ENCODE results near the gene ILF3. TPM values are rescaled to one million over a fixed set of nuclear protein-coding genes. Genes with fewer than 3 reads are reported as not detected.

The ILF3 gene
- total and polyA plus RNA-seq, 2 donors (not counting 1 experiment from before 2014, with no cell fraction given) = 78.4 to 109 TPM

DNA sequence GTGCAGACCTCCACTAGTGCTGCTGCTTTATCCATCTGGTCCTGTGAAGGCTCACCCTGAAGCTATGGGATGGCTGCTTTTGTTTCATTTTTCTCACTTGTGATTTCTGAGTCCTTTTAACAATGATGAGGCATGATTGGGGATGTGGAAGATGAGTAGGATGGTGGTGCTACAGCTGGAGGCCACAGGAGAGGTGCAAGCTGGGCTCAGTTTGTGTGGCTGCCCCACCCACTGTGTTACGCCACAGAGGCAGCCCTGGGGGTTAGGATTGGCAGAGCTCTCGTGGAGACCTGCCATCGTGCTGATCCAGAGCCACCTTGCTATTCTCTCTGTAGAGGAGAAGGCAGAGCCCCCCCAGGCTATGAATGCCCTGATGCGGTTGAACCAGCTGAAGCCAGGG is 27.5 kb downstream of the ILF3 start:
- DNase-seq (ENCODE audit: low read depth in 2 of 2) = no peak
- Histone ChIP-seq H2AFZ (ENCODE audit: low read length) (no peak overlapping the region), H4K20me1 (ENCODE audit: control insufficient read depth, extremely low read depth, insufficient read depth, low read length) (no peaks in the 10 kb centered on the region), H3K36me3 (ENCODE audit: control insufficient read depth, insufficient read depth, low read length) (peaks cover 60% of the 10 kb centered on the region), H3K4me2 (ENCODE audit: extremely low read depth, insufficient read depth, low read length) (no peak overlapping the region), H3K4me1 (ENCODE audit: control insufficient read depth, extremely low read depth, insufficient read depth, low read length) (peaks cover 2% of the 10 kb centered on the region), H3K9ac (ENCODE audit: insufficient read depth, low read length) (no peak overlapping the region), H3K27ac (ENCODE audit: insufficient read depth, low read length) (no peak overlapping the region), H3K27me3 (ENCODE audit: control insufficient read depth, insufficient read depth, low read length) (no peaks in the 10 kb centered on the region), H3K4me3 (replicated peaks in 1 of 4; ENCODE audit: control extremely low read depth in 1 of 4, insufficient read depth in 1 of 4, low read depth in 3 of 4, low read length in 4 of 4) (no peak overlapping the region), H3K79me2 (ENCODE audit: control insufficient read depth, insufficient read depth, low read length) (peaks cover 31% of the 10 kb centered on the region), H3K9me3 (ENCODE audit: control insufficient read depth, insufficient read depth, low read depth, low read length) (no peaks in the 10 kb centered on the region)
- TF ChIP-seq, protein P1, sequence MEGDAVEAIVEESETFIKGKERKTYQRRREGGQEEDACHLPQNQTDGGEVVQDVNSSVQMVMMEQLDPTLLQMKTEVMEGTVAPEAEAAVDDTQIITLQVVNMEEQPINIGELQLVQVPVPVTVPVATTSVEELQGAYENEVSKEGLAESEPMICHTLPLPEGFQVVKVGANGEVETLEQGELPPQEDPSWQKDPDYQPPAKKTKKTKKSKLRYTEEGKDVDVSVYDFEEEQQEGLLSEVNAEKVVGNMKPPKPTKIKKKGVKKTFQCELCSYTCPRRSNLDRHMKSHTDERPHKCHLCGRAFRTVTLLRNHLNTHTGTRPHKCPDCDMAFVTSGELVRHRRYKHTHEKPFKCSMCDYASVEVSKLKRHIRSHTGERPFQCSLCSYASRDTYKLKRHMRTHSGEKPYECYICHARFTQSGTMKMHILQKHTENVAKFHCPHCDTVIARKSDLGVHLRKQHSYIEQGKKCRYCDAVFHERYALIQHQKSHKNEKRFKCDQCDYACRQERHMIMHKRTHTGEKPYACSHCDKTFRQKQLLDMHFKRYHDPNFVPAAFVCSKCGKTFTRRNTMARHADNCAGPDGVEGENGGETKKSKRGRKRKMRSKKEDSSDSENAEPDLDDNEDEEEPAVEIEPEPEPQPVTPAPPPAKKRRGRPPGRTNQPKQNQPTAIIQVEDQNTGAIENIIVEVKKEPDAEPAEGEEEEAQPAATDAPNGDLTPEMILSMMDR (conservative IDR thresholded peaks at IDR 0.05 in 1 of 2, IDR thresholded peaks at IDR 0.05 in 1 of 2; ENCODE audit: low read depth in 1 of 2, low read length in 2 of 2) = no peak
- TF ChIP-seq EZH2 (IDR thresholded peaks at IDR 0.05; ENCODE audit: low read length, missing control alignments) = no peak

DNA sequence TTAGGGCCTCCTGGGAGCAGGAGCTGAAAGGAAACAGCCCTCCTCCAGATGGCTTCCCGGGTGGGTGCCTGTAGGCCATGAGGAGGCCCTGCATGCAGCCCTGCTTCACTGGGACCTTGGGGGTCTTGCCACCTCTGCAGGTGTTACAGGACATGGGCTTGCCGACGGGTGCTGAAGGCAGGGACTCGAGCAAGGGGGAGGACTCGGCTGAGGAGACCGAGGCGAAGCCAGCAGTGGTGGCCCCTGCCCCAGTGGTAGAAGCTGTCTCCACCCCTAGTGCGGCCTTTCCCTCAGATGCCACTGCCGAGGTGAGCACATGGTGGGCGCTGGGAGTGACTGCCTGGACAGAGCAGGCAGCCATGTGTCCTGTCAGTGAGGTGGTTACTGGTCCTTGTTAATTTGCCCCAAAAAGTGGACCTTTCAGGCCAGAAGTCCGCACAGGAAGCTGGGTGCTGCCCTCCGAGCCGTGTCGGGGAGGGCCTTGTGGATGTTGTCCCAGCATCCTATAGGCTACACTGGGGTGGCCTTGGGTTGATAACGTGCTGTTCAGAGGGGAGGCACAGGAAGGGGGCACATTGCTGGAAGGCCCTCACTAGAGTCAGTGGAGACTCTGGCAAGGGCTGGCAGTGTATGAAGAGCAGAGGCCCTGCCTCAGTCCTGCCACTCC is 28.4 kb downstream of the ILF3 start:
- Histone ChIP-seq H2AFZ (ENCODE audit: low read length) (no peak overlapping the region), H3K9ac (ENCODE audit: insufficient read depth, low read length) (no peak overlapping the region), H3K79me2 (ENCODE audit: control insufficient read depth, insufficient read depth, low read length) (peaks cover 25% of the 10 kb centered on the region), H3K4me1 (ENCODE audit: control insufficient read depth, extremely low read depth, insufficient read depth, low read length) (peaks cover 2% of the 10 kb centered on the region), H3K4me3 (replicated peaks in 1 of 4; ENCODE audit: control extremely low read depth in 1 of 4, insufficient read depth in 1 of 4, low read depth in 3 of 4, low read length in 4 of 4) (no peak overlapping the region), H3K27me3 (ENCODE audit: control insufficient read depth, insufficient read depth, low read length) (no peaks in the 10 kb centered on the region), H4K20me1 (ENCODE audit: control insufficient read depth, extremely low read depth, insufficient read depth, low read length) (no peaks in the 10 kb centered on the region), H3K27ac (ENCODE audit: insufficient read depth, low read length) (no peak overlapping the region), H3K36me3 (ENCODE audit: control insufficient read depth, insufficient read depth, low read length) (peaks cover 60% of the 10 kb centered on the region), H3K9me3 (ENCODE audit: control insufficient read depth, insufficient read depth, low read depth, low read length) (no peaks in the 10 kb centered on the region), H3K4me2 (ENCODE audit: extremely low read depth, insufficient read depth, low read length) (no peak overlapping the region)
- no peak for TF ChIP-seq EZH2 (IDR thresholded peaks at IDR 0.05; ENCODE audit: low read length, missing control alignments)
- TF ChIP-seq, protein P1 (conservative IDR thresholded peaks at IDR 0.05 in 1 of 2, IDR thresholded peaks at IDR 0.05 in 1 of 2; ENCODE audit: low read depth in 1 of 2, low read length in 2 of 2) = no peak
- DNase-seq (ENCODE audit: low read depth in 2 of 2) = no peak

DNA sequence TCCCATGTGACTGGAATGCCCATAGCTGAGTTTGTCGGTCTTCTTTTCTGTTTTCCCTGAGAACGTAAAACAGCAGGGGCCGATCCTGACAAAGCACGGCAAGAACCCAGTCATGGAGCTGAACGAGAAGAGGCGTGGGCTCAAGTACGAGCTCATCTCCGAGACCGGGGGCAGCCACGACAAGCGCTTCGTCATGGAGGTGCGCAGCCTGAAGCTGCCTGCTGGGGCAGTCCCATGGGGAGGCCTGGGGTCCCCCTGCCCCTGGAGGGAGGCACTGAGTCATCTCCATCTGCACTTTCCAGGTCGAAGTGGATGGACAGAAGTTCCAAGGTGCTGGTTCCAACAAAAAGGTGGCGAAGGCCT is 28.9 kb downstream of the ILF3 start:
- Histone ChIP-seq H3K4me1 (ENCODE audit: control insufficient read depth, extremely low read depth, insufficient read depth, low read length) (peaks cover 2% of the 10 kb centered on the region), H3K79me2 (ENCODE audit: control insufficient read depth, insufficient read depth, low read length) (peaks cover 22% of the 10 kb centered on the region), H3K9ac (ENCODE audit: insufficient read depth, low read length) (no peak overlapping the region), H4K20me1 (ENCODE audit: control insufficient read depth, extremely low read depth, insufficient read depth, low read length) (no peaks in the 10 kb centered on the region), H3K4me3 (replicated peaks in 1 of 4; ENCODE audit: control extremely low read depth in 1 of 4, insufficient read depth in 1 of 4, low read depth in 3 of 4, low read length in 4 of 4) (no peak overlapping the region), H3K27me3 (ENCODE audit: control insufficient read depth, insufficient read depth, low read length) (no peaks in the 10 kb centered on the region), H3K4me2 (ENCODE audit: extremely low read depth, insufficient read depth, low read length) (no peak overlapping the region), H3K27ac (ENCODE audit: insufficient read depth, low read length) (no peak overlapping the region), H3K9me3 (ENCODE audit: control insufficient read depth, insufficient read depth, low read depth, low read length) (no peaks in the 10 kb centered on the region), H2AFZ (ENCODE audit: low read length) (no peak overlapping the region), H3K36me3 (ENCODE audit: control insufficient read depth, insufficient read depth, low read length) (peaks cover 62% of the 10 kb centered on the region)
- TF ChIP-seq, protein P1 (conservative IDR thresholded peaks at IDR 0.05 in 1 of 2, IDR thresholded peaks at IDR 0.05 in 1 of 2; ENCODE audit: low read depth in 1 of 2, low read length in 2 of 2) = no peak
- TF ChIP-seq EZH2 (IDR thresholded peaks at IDR 0.05; ENCODE audit: low read length, missing control alignments) = no peak
- no peak for DNase-seq (ENCODE audit: low read depth in 2 of 2)
